Trophoblast cell (in vitro differentiated cells and primary cell): ENCODE results near the gene DNAH2.

Experiments used
- DNase-seq, 2 donors: peaks; one replicate each; pipeline ENCODE4 v3.0.0-alpha.2; 2016
- H2AFZ ChIP-seq: 2 replicates; pipeline ENCODE4 v1.6.1; 2013; ENCODE audit warnings: low read length, moderate library complexity, mild to moderate bottlenecking; ENCODE audit not compliant: insufficient read depth, poor library complexity
- H2AK5ac ChIP-seq: 2 replicates; pipeline ENCODE4 v1.6.1; 2013; ENCODE audit warnings: mild to moderate bottlenecking, low read length
- H2BK120ac ChIP-seq: 2 replicates; pipeline ENCODE4 v1.6.1; 2013; ENCODE audit warnings: low read length, mild to moderate bottlenecking, moderate library complexity; ENCODE audit not compliant: insufficient read depth, poor library complexity
- H2BK12ac ChIP-seq: 2 replicates; pipeline ENCODE4 v1.6.1; 2013; ENCODE audit warnings: mild to moderate bottlenecking, low read length, moderate library complexity
- H2BK5ac ChIP-seq: 2 replicates; pipeline ENCODE4 v1.6.1; 2013; ENCODE audit warnings: low read length, low read depth, moderate library complexity, mild to moderate bottlenecking; ENCODE audit not compliant: poor library complexity
- H3K14ac ChIP-seq: 2 replicates; pipeline ENCODE4 v1.6.1; 2013; ENCODE audit warnings: mild to moderate bottlenecking, low read length
- H3K18ac ChIP-seq: 2 replicates; pipeline ENCODE4 v1.6.1; 2013; ENCODE audit warnings: mild to moderate bottlenecking, low read length
- H3K23ac ChIP-seq: 2 replicates; pipeline ENCODE4 v1.6.1; 2013; ENCODE audit warnings: low read length
- H3K27ac ChIP-seq: 2 replicates; pipeline ENCODE4 v1.5.1; 2013; ENCODE audit warnings: low read depth, mild to moderate bottlenecking, inconsistent platforms, low read length, moderate library complexity
- H3K27me3 ChIP-seq: 2 replicates; pipeline ENCODE4 v1.6.1; 2013; ENCODE audit warnings: inconsistent platforms, mild to moderate bottlenecking, low read length, moderate library complexity; ENCODE audit not compliant: insufficient read depth
- H3K36me3 ChIP-seq, 2 experiments: 1 replicate in 1 of 2; 2 replicates in 1 of 2; pipeline ENCODE4 v1.6.1; 2013; ENCODE audit warnings: low read length in 2 of 2, mild to moderate bottlenecking in 2 of 2, moderate library complexity in 1 of 2; ENCODE audit not compliant: insufficient read depth in 2 of 2, control insufficient read depth in 1 of 2
- H3K4ac ChIP-seq: 2 replicates; pipeline ENCODE4 v1.6.1; 2013; ENCODE audit warnings: low read depth, mild to moderate bottlenecking, low read length, moderate library complexity
- H3K4me1 ChIP-seq, 2 experiments: 1 replicate in 1 of 2; 2 replicates in 1 of 2; pipeline ENCODE4 v1.6.1; 2013; ENCODE audit warnings: low read length in 2 of 2, mild to moderate bottlenecking in 2 of 2, moderate library complexity in 1 of 2; ENCODE audit not compliant: insufficient read depth in 2 of 2, control insufficient read depth in 1 of 2
- H3K4me2 ChIP-seq: 2 replicates; pipeline ENCODE4 v1.6.1; 2013; ENCODE audit warnings: inconsistent platforms, mild to moderate bottlenecking, low read length, moderate library complexity
- H3K4me3 ChIP-seq: 2 replicates; pipeline ENCODE4 v1.5.1; 2013; ENCODE audit warnings: mild to moderate bottlenecking, low read depth, low read length, inconsistent platforms
- H3K79me1 ChIP-seq: one replicate; pipeline ENCODE4 v1.6.1; 2013; ENCODE audit warnings: low read length
- H3K79me2 ChIP-seq: 2 replicates; pipeline ENCODE4 v1.6.1; 2013; ENCODE audit warnings: low read length, mild to moderate bottlenecking; ENCODE audit not compliant: control insufficient read depth, insufficient read depth, poor library complexity
- H3K9ac ChIP-seq: 2 replicates; pipeline ENCODE4 v1.6.1; 2013; ENCODE audit warnings: mild to moderate bottlenecking, low read length
- H3K9me3 ChIP-seq: 2 replicates; pipeline ENCODE4 v1.6.1; 2013; ENCODE audit warnings: low read depth, mild to moderate bottlenecking, control low read depth, inconsistent platforms, low read length; ENCODE audit not compliant: insufficient read depth
- H4K12ac ChIP-seq: 2 replicates; pipeline ENCODE4 v1.6.1; 2013; ENCODE audit warnings: low read depth, mild to moderate bottlenecking, low read length, moderate library complexity
- H4K8ac ChIP-seq: 2 replicates; pipeline ENCODE4 v1.6.1; 2013; ENCODE audit warnings: low read depth, mild to moderate bottlenecking, low read length, moderate library complexity
- H4K91ac ChIP-seq: one replicate; pipeline ENCODE4 v1.6.1; 2013; ENCODE audit warnings: low read depth, mild to moderate bottlenecking, low read length, moderate library complexity
- WGBS: extraction: QIAGEN DNeasy Blood & Tissue Kit; methylation state at CpG from one replicate; pipeline ENCODE4 v1.1.7; 2013; ENCODE audit warnings: missing lambda C conversion rate; ENCODE audit not compliant: insufficient read length, insufficient coverage; ENCODE audit errors: extremely low coverage; 5-methylcytosine and 5-hydroxymethylcytosine counted together

DNAH2 gene

GRCh38 chr17:7747635-7748071 lies 30.1 kb downstream of the DNAH2 start:
- H4K12ac ChIP-seq = no peak overlapping the region
- no peaks in the 10 kb centered on the region for H3K36me3 ChIP-seq
- H2AK5ac ChIP-seq = no peak overlapping the region
- H4K8ac ChIP-seq = no peak overlapping the region
- no peak overlapping the region for H2BK5ac ChIP-seq
- no CpG with 5 or more reads among the region's 4 CpGs for WGBS
- no peak overlapping the region for H2BK120ac ChIP-seq
- no peak overlapping the region for H3K9ac ChIP-seq
- no peak overlapping the region for H3K4ac ChIP-seq
- H3K14ac ChIP-seq = no peak overlapping the region
- H3K27ac ChIP-seq = no peak overlapping the region
- H3K23ac ChIP-seq = no peak overlapping the region
- H3K79me2 ChIP-seq = no peaks in the 10 kb centered on the region
- peak; percentile 37 to 82 for DNase-seq
- H4K91ac ChIP-seq = no peak overlapping the region
- H3K4me2 ChIP-seq = peak overlapping the region; percentile 2
- H3K4me1 ChIP-seq = peaks cover 0 to 7% of the 10 kb centered on the region in 2 experiments
- H3K4me3 ChIP-seq = no peak overlapping the region
- peaks cover 3% of the 10 kb centered on the region for H3K79me1 ChIP-seq
- H2AFZ ChIP-seq = no peak overlapping the region
- H2BK12ac ChIP-seq = no peak overlapping the region
- H3K18ac ChIP-seq = no peak overlapping the region
- H3K9me3 ChIP-seq = peaks cover 2% of the 10 kb centered on the region
- H3K27me3 ChIP-seq = no peaks in the 10 kb centered on the region

DNA sequence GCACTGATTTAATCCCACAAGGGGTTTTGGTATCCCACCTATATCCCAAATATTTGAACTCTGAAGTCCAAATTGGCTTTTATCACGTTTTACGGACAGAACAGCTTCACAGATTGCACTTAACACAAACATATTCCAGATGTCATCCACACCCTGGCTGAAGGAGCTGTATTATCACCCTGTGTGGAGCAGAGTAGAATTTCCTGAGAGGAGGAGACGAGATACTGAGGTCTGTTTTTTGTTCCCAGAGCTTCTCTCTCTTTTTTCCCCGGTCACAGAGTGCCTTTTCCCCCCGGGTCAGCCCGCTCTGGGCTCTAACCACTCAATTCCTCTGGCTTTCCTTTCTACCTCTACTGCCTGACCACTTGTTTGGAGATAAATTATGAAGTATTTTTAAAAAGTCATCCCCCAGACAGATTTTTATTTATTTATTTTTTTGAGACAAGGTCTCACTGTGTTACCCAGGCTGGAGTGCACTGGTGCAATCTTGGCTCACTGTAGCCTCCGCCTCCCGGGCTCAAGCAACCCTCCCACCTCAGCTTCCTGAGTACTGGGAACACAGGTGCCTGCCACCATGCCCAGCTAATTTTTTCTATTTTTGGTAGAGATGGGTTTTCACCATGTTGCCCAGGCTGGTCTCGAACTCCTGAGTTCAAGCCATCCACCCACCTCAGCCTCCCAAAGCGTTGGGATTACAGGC lies 30.7 kb downstream of the DNAH2 start:
- H3K27ac ChIP-seq = no peak overlapping the region
- no peak overlapping the region for H2BK5ac ChIP-seq
- H3K79me1 ChIP-seq = peaks cover 3% of the 10 kb centered on the region
- H3K79me2 ChIP-seq = no peaks in the 10 kb centered on the region
- H2BK12ac ChIP-seq = no peak overlapping the region
- H2BK120ac ChIP-seq = no peak overlapping the region
- H2AFZ ChIP-seq = no peak overlapping the region
- H4K91ac ChIP-seq = no peak overlapping the region
- DNase-seq = no peak
- H3K27me3 ChIP-seq = no peaks in the 10 kb centered on the region
- peak overlapping the region; percentile 2 for H3K4me2 ChIP-seq
- H3K9me3 ChIP-seq = peaks cover 2% of the 10 kb centered on the region
- no peak overlapping the region for H2AK5ac ChIP-seq
- no CpG with 5 or more reads among the region's 10 CpGs for WGBS
- no peaks in the 10 kb centered on the region for H3K36me3 ChIP-seq
- H3K9ac ChIP-seq = no peak overlapping the region
- no peak overlapping the region for H3K14ac ChIP-seq
- H4K12ac ChIP-seq = no peak overlapping the region
- H3K4ac ChIP-seq = no peak overlapping the region
- no peak overlapping the region for H3K4me3 ChIP-seq
- no peak overlapping the region for H3K23ac ChIP-seq
- no peak overlapping the region for H3K18ac ChIP-seq
- H4K8ac ChIP-seq = no peak overlapping the region
- H3K4me1 ChIP-seq = peaks cover 0 to 7% of the 10 kb centered on the region in 2 experiments

DNA sequence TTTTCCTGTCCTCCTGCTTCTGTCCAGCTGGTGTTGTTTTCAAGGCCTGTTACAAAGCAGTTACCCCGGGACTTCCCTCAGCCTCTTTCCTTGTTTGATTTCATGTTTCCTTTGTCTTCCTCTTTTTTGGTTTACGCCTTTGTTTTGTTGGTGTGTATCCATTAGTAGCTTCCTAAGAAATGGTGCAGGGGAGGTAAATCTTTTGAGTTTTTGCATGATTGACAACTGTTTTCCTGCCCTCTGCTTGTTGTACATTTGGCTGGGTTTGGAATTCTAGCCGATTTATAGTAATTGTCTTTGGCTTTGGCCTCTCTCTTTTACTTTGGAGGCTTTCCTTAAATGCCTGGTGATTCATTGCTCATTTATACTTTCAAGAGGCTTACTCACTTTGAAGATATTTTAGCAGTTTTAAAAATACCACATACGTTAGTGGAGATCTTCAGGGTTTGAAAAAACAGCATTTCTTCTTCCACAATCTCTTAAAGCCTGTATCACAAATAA lies 32.8 kb downstream of the DNAH2 start:
- Histone ChIP-seq H3K4me2 (no peak overlapping the region), H4K8ac (no peak overlapping the region), H3K9ac (no peak overlapping the region), H3K4me3 (no peak overlapping the region), H3K18ac (no peak overlapping the region), H4K12ac (no peak overlapping the region), H3K27ac (no peak overlapping the region), H3K23ac (no peak overlapping the region), H2BK12ac (no peak overlapping the region), H3K4ac (no peak overlapping the region), H3K9me3 (peaks cover 3% of the 10 kb centered on the region), H2AFZ (no peak overlapping the region), H4K91ac (no peak overlapping the region), H2AK5ac (no peak overlapping the region), H3K4me1 (peaks cover 0 to 7% of the 10 kb centered on the region in 2 experiments), H3K14ac (no peak overlapping the region), H3K36me3 (no peaks in the 10 kb centered on the region), H2BK5ac (no peak overlapping the region), H3K27me3 (no peaks in the 10 kb centered on the region), H3K79me1 (peaks cover 3% of the 10 kb centered on the region), H3K79me2 (no peaks in the 10 kb centered on the region), H2BK120ac (no peak overlapping the region)
- peak; percentile 28 to 80 for DNase-seq
- WGBS = no CpG with 5 or more reads among the region's 4 CpGs

GRCh38 chr17:7754656-7755055 lies 37.1 kb downstream of the DNAH2 start:
- H2AFZ ChIP-seq = no peak overlapping the region
- H4K8ac ChIP-seq = no peak overlapping the region
- H2BK5ac ChIP-seq = no peak overlapping the region
- H4K91ac ChIP-seq = no peak overlapping the region
- H3K9me3 ChIP-seq = peaks cover 7% of the 10 kb centered on the region
- H4K12ac ChIP-seq = no peak overlapping the region
- no peaks in the 10 kb centered on the region for H3K79me2 ChIP-seq
- H2BK120ac ChIP-seq = no peak overlapping the region
- H3K23ac ChIP-seq = no peak overlapping the region
- WGBS = no CpG with 5 or more reads among the region's 8 CpGs
- H3K79me1 ChIP-seq = no peaks in the 10 kb centered on the region
- H3K14ac ChIP-seq = no peak overlapping the region
- no peaks in the 10 kb centered on the region for H3K27me3 ChIP-seq
- H2AK5ac ChIP-seq = no peak overlapping the region
- H3K9ac ChIP-seq = no peak overlapping the region
- H3K4me3 ChIP-seq = no peak overlapping the region
- no peak for DNase-seq
- no peak overlapping the region for H2BK12ac ChIP-seq
- no peaks in the 10 kb centered on the region for H3K36me3 ChIP-seq
- H3K4ac ChIP-seq = no peak overlapping the region
- H3K27ac ChIP-seq = no peak overlapping the region
- no peak overlapping the region for H3K4me2 ChIP-seq
- H3K18ac ChIP-seq = no peak overlapping the region
- no peaks in the 10 kb centered on the region for H3K4me1 ChIP-seq
